Endothelial cell of umbilical vein (primary cell): Measurements from ENCODE around the gene PRPF19. TPM values are rescaled to one million over a fixed set of nuclear protein-coding genes. Genes with fewer than 3 reads are reported as not detected.

ENCODE experiments used
- BruUV-seq: library from RNA; stranded (reverse); fragments of 400-500 nt; replicated peaks from 2 replicates; lab custom pipeline; 2021; lab: Mats Ljungman, UMichigan
- CTCF ChIA-PET: fragments of 300-600, 350-600 bp; sonication (Branson Sonifier 250); formaldehyde crosslinking; loops from one replicate; lab custom pipeline; 2021; ENCODE audit warnings: antibody characterized with exemption, inconsistent platforms; lab: Charles Lee
- POLR2A ChIA-PET: fragments of 300-600, 350-600 bp; sonication (Branson Sonifier 250); formaldehyde crosslinking; loops from one replicate; lab custom pipeline; 2021; ENCODE audit warnings: antibody characterized with exemption, inconsistent platforms; lab: Charles Lee
- DNase-seq: peaks from one replicate; pipeline ENCODE4 v3.0.0-alpha.2; 2011; ENCODE audit warnings: low read depth, low spot score
- FAIRE-seq: peaks from 2 replicates; lab custom pipeline; 2011; peaks lifted over from hg19 to GRCh38; lab: Jason Lieb, UNC
- H2AFZ ChIP-seq: 2 replicates; pipeline ENCODE4 v1.6.0; 2012; ENCODE audit warnings: low read depth, low read length, control low read depth, inconsistent platforms
- H3K27ac ChIP-seq: 2 replicates; pipeline ENCODE4 v1.5.1; 2011; ENCODE audit warnings: low read depth, mild to moderate bottlenecking, control low read depth, low read length, moderate library complexity; ENCODE audit not compliant: insufficient read depth
- H3K27me3 ChIP-seq, 2 experiments: 2 replicates each; pipeline versions ENCODE4 v1.6.0 to v1.6.1; 2011; ENCODE audit warnings: low read length in 2 of 2, mixed read lengths in 1 of 2; ENCODE audit not compliant: control insufficient read depth in 2 of 2, insufficient read depth in 2 of 2
- H3K36me3 ChIP-seq, 2 experiments: 2 replicates in 1 of 2; 3 replicates in 1 of 2; pipeline ENCODE4 v1.5.1; 2011; ENCODE audit warnings: low read length in 2 of 2, mild to moderate bottlenecking in 1 of 2, moderate library complexity in 1 of 2; ENCODE audit not compliant: control insufficient read depth in 2 of 2, insufficient read depth in 2 of 2; ENCODE audit errors: extremely low read depth in 1 of 2
- H3K4me1 ChIP-seq: 3 replicates; pipeline ENCODE4 v1.5.1; 2011; ENCODE audit warnings: mild to moderate bottlenecking, low read length; ENCODE audit not compliant: control insufficient read depth, insufficient read depth; ENCODE audit errors: extremely low read depth
- H3K4me2 ChIP-seq: 2 replicates; pipeline ENCODE4 v1.6.1; 2011; ENCODE audit warnings: low read length, control low read depth, mixed read lengths; ENCODE audit not compliant: insufficient read depth
- H3K4me3 ChIP-seq, 3 experiments: fragments of 200-600 bp in 1 of 3; sonication (generic), shearing (Covaris generic) in 1 of 3; replicated peaks in 1 of 3; 2 replicates each; pipeline ENCODE4 v1.5.1; 2011 to 2016; ENCODE audit warnings: control low read depth in 3 of 3, low read length in 3 of 3, mild to moderate bottlenecking in 2 of 3, inconsistent platforms in 1 of 3, low read depth in 1 of 3, moderate library complexity in 1 of 3; ENCODE audit not compliant: insufficient read depth in 1 of 3
- H3K79me2 ChIP-seq: 2 replicates; pipeline ENCODE4 v1.6.0; 2012; ENCODE audit warnings: low read length, inconsistent platforms; ENCODE audit not compliant: control insufficient read depth, insufficient read depth
- H3K9ac ChIP-seq: replicated peaks from 2 replicates; pipeline ENCODE3; 2011; ENCODE audit warnings: low read length, control low read depth; ENCODE audit not compliant: insufficient read depth; ENCODE audit errors: extremely low read depth
- H3K9me1 ChIP-seq: replicated peaks from 3 replicates; pipeline ENCODE4 v1.6.0; 2011; ENCODE audit warnings: mild to moderate bottlenecking, low read length; ENCODE audit not compliant: control insufficient read depth, insufficient read depth; ENCODE audit errors: extremely low read depth
- H3K9me3 ChIP-seq: replicated peaks from 2 replicates; pipeline ENCODE4 v1.5.1; 2012; ENCODE audit warnings: low read length, inconsistent platforms; ENCODE audit not compliant: control insufficient read depth, insufficient read depth
- H4K20me1 ChIP-seq: replicated peaks from 2 replicates; pipeline ENCODE3; 2011; ENCODE audit warnings: mild to moderate bottlenecking, low read length; ENCODE audit not compliant: control insufficient read depth, insufficient read depth; ENCODE audit errors: extremely low read depth
- EZH2 ChIP-seq: IDR thresholded peaks from 2 replicates; pipeline ENCODE4 v1.6.1; 2012; ENCODE audit warnings: borderline replicate concordance, low read depth, mild to moderate bottlenecking, moderate library complexity, low read length, inconsistent platforms; ENCODE audit not compliant: severe bottlenecking
- FOS ChIP-seq: IDR thresholded peaks from 2 replicates; pipeline ENCODE4 v1.6.1; 2011; ENCODE audit warnings: mild to moderate bottlenecking, low read length, moderate library complexity, borderline replicate concordance; ENCODE audit not compliant: insufficient read depth
- GATA2 ChIP-seq: IDR thresholded peaks from 2 replicates; pipeline ENCODE4 v1.7.0; 2011; ENCODE audit warnings: low read depth, mild to moderate bottlenecking, moderate library complexity, mixed read lengths, low read length; ENCODE audit not compliant: insufficient read length, insufficient read depth
- JUN ChIP-seq: IDR thresholded peaks from 2 replicates; pipeline ENCODE4 v1.6.1; 2011; ENCODE audit warnings: borderline replicate concordance, low read depth; ENCODE audit not compliant: insufficient read length, insufficient read depth
- MYC ChIP-seq: IDR thresholded peaks from one replicate; pipeline ENCODE4 v1.6.1; 2011; ENCODE audit warnings: mild to moderate bottlenecking, low read depth, low read length
- POLR2A ChIP-seq: IDR thresholded peaks from 2 replicates; pipeline ENCODE4 v1.6.1; 2012; ENCODE audit warnings: low read depth, mild to moderate bottlenecking, control low read depth, low read length
- dilution Hi-C: fragments of 300-500 bp; cut with MboI; formaldehyde crosslinking; loops from one replicate; pipeline ENCODE4 v1.15.0; 2019; ENCODE audit warnings: low sequenced_read_pairs; ENCODE audit not compliant: extremely low pct_ligation_motif_present
- intact Hi-C: fragments of 100-400 bp; cut with micrococcal nuclease; formaldehyde crosslinking; loops from one replicate; pipeline ENCODE4 v1.10.0; 2022
- polyA plus RNA-seq, 4 experiments: library from polyadenylated mRNA; depleted of rRNA in 3 of 4; stranded (reverse) in 3 of 4; unstranded in 1 of 4; fragments of >200 nt; gene quantifications; 2 replicates each; pipeline versions ENCODE4 v1.2.1 to v1.2.3, GENCODE V29; 2011 to 2012; ENCODE audit warnings: missing spikeins in 1 of 4
- total RNA-seq: library from RNA; stranded (reverse); gene quantifications from 2 replicates; pipeline ENCODE4 v1.2.3, GENCODE V29; 2021
- TF ChIP-seq, protein P1 (sequence below), 2 donors: IDR thresholded peaks; 1 replicate in 1 of 2; 2 replicates in 1 of 2; pipeline ENCODE4 v1.5.1; 2011; ENCODE audit warnings: low read length in 2 of 2, mild to moderate bottlenecking in 2 of 2, moderate library complexity in 2 of 2, control low read depth in 1 of 2, inconsistent platforms in 1 of 2, low read depth in 1 of 2; ENCODE audit not compliant: insufficient read depth in 1 of 2; ENCODE audit errors: extremely low read depth in 1 of 2
- TF ChIP-seq, protein P2 (sequence below): IDR thresholded peaks from 2 replicates; pipeline ENCODE4 v1.6.1; 2011; ENCODE audit not compliant: insufficient read depth, insufficient read length

PRPF19 gene
- total and polyA plus RNA-seq, 2 donors (not counting 3 experiments of a cell fraction or from before 2014, with no cell fraction given) = 97.1 to 126 TPM

DNA sequence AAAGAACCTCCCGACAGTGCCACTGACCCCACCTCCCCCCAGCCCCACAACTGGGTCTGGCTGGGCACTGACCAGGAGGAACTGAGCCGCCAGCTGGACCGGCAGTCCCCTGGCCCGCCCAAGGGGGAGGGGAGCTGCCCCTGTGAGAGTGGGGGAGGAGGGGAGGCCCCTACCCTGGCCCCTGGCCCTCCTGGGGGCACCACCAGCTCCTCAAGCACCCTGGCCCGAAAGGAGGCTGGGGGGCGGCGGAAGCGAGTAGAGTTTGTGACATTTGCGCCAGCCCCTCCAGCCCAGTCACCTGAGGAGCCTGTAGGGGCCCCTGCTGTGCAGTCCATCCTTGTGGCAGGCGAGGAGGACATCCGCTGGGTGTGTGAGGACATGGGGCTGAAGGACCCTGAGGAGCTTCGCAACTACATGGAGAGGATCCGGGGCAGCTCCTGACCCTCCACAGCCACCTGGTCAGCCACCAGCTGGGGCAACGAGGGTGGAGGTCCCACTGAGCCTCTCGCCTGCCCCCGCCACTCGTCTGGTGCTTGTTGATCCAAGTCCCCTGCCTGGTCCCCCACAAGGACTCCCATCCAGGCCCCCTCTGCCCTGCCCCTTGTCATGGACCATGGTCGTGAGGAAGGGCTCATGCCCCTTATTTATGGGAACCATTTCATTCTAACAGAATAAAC is 30.2 kb upstream of the PRPF19 start:
- BruUV-seq = TSS peak; percentile 52
- H3K27ac ChIP-seq = no peak overlapping the region
- no peak overlapping the region for H3K9ac ChIP-seq
- dilution Hi-C loops (no loop called here), intact Hi-C loops (loop anchor here (1.0 kb wide), 1 partner anchor 30 kb away; the partner anchor contains the start of gene PRPF19)
- peaks cover 8% of the 10 kb centered on the region for H3K4me1 ChIP-seq
- H3K27me3 ChIP-seq = no peaks in the 10 kb centered on the region
- H3K9me1 ChIP-seq = no peaks in the 10 kb centered on the region
- no peaks in the 10 kb centered on the region for H3K79me2 ChIP-seq
- no peaks in the 10 kb centered on the region for H4K20me1 ChIP-seq
- TF ChIP-seq JUN (no peak), EZH2 (no peak), POLR2A (no peak), GATA2 (no peak), MYC (no peak), FOS (no peak)
- TF ChIP-seq, protein P1, sequence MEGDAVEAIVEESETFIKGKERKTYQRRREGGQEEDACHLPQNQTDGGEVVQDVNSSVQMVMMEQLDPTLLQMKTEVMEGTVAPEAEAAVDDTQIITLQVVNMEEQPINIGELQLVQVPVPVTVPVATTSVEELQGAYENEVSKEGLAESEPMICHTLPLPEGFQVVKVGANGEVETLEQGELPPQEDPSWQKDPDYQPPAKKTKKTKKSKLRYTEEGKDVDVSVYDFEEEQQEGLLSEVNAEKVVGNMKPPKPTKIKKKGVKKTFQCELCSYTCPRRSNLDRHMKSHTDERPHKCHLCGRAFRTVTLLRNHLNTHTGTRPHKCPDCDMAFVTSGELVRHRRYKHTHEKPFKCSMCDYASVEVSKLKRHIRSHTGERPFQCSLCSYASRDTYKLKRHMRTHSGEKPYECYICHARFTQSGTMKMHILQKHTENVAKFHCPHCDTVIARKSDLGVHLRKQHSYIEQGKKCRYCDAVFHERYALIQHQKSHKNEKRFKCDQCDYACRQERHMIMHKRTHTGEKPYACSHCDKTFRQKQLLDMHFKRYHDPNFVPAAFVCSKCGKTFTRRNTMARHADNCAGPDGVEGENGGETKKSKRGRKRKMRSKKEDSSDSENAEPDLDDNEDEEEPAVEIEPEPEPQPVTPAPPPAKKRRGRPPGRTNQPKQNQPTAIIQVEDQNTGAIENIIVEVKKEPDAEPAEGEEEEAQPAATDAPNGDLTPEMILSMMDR (IDR thresholded peaks at IDR 0.05; ENCODE audit: extremely low read depth in 1 of 2, insufficient read depth in 1 of 2, low read depth in 1 of 2, low read length in 2 of 2) = no peak
- TF ChIP-seq, protein P2, sequence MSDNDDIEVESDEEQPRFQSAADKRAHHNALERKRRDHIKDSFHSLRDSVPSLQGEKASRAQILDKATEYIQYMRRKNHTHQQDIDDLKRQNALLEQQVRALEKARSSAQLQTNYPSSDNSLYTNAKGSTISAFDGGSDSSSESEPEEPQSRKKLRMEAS = no peak
- ChIA-PET POLR2A (interaction anchor here (0.6 kb wide), 1 partner anchor 211 kb away, joined by 3 read pairs; no protein-coding TSS in a partner anchor), CTCF (interaction anchor here (1.0 to 1.8 kb wide), 3 partner anchors 21 to 49 kb away, joined by 3 to 4 read pairs (median 4); partner anchors contain the start of gene TMEM109)
- H3K9me3 ChIP-seq = no peaks in the 10 kb centered on the region
- H3K4me3 ChIP-seq = no peak overlapping the region
- H2AFZ ChIP-seq = no peak overlapping the region
- DNase-seq (no peak), FAIRE-seq (no peak)
- H3K36me3 ChIP-seq = peaks cover 0 to 20% of the 10 kb centered on the region in 2 experiments
- H3K4me2 ChIP-seq = no peak overlapping the region
